CD4-positive, alpha-beta T cell treated with Interleukin-15 for 4 hours (primary cell): ENCODE data around the gene CAPN5.

ENCODE experiments used
- DNase-seq: peaks from one replicate; pipeline ENCODE4 v3.0.0-alpha.2; 2020; ENCODE audit warnings: low spot score

The CAPN5 gene

DNA sequence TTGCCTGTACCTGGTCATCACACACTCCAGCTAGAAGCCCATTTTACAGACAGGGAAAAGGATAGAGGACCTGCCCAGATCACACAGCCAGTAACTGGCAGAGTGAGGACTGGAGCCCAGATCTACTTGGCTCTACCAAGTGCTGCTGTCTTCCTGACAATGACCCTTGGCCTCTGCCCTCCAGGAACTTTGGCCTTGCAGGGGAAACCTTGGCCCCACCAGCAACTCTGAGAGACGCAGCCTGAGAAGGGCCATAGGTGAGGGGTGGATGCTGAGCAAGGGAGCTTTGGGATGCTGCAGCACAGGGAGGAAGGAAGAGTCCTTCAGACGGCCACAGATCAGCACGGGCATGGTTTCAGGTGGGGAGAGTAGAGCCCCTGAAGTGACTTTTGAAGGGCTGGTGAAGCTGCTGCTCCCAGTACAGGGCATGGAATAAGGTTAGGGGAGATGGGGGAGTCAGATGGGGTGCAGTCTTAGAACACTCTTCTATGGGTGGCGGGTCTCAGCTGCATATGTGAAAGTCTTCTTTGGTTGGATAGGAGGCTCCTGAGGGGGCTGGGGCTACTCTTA is 2.0 kb upstream of the CAPN5 start:
- no peak for DNase-seq

DNA sequence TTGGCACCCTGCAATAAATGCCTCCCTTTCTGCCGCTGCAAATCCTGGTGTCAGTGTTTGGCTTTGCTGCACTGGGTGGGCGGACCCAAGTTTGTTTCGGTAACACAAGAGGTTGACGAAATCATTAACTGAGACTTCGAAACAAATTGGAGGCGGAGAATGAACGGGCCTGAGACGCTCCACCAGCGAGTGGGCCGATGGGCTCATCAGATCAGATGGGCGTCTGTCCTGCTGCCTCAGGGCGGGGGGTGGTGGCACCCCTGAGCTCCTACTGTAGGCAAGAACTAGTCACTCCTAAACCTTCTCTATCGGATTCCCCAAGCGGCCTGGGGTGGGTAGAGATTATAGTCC is 918 bp upstream of the CAPN5 start:
- DNase-seq: no peak

DNA sequence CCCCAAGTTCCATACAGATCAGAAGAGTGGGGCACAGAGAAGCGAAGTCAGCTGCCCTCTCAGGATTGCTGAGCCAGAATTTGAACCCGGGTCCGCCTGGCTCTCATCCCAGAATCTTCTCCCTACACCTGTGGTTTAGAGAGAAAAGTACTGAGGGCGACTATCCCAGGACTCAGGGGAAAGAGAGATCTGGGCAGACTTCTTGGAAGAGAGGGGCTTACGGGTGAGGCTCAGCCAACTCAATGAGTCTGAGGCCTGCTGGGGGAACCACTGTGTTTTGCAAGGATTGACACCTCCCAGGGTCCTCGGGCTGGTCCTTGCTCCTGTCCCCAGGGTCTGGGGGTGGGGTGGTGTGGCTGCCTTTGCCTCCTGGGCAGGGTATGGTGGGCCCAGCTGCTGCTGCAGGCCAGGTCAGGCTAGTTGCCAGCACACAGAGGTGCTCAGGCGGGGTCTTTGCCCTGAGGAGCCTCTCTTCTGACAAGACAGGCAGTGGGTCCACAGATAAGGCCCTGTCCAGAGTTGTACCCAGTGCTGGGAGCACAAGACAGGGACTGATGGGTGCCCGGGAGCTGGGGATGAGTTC is 1.2 kb downstream of the CAPN5 start:
- no peak for DNase-seq

DNA sequence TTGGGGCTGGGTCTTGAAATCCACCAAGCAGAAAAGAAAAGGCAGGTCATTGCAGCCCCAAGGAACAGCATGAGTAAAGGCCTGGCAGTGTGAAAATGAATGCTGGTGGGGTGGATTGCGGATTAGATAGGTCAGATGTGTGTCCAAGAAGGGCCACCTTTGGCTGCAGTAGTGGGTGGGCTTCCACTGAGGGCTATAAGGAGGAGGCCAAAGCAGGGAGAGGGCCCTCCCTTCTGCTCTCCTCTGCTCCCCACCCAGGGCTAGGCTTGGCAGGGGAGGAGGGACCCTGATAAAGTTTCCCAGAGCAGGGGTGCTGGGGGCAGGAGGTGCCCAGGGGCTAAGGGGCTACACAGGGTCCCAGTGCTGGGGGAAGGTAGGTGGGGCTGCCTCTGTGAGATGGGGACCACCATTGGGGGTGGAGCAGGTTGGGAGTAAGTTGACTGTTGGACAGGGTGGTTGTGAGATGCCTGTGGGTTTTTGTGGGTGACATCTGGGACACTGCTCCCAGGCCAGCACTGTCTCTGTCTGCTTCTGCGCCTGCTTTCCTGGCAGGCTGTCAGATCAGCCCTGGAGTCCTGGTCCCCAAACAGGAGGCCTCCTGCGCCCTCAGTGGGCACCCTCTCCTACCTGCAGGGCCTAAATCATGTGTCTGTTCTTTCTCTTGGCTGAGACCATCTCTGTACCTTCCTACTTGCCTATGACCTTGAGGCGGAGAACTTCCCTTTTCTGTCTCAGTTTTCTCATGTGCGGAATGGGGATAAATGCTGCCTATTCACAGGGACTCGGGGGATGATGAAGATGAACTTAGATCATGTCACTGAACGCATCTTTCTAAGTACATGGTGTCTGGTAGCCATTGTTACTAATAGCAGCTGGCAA is 1.9 kb downstream of the CAPN5 start:
- no peak for DNase-seq

- DNase-seq: no peak
Observed at GRCh38 chr11:77069336-77069968, 2.7 kb downstream of the CAPN5 start.

GRCh38 chr11:77069969-77070582 is 3.3 kb downstream of the CAPN5 start:
- no peak for DNase-seq

- DNase-seq: no peak
Observed at GRCh38 chr11:77071077-77071476, 4.3 kb downstream of the CAPN5 start.

- DNase-seq: no peak
Observed at GRCh38 chr11:77071671-77072605, 5.2 kb downstream of the CAPN5 start.

- DNase-seq: no peak
Observed at GRCh38 chr11:77072851-77073327, 6.1 kb downstream of the CAPN5 start.

- DNase-seq: no peak
Observed at GRCh38 chr11:77073328-77074001, 6.7 kb downstream of the CAPN5 start.

GRCh38 chr11:77074205-77074604 is 7.4 kb downstream of the CAPN5 start:
- DNase-seq: no peak

- DNase-seq: no peak
Observed at GRCh38 chr11:77074626-77075221, 8.0 kb downstream of the CAPN5 start.

DNA sequence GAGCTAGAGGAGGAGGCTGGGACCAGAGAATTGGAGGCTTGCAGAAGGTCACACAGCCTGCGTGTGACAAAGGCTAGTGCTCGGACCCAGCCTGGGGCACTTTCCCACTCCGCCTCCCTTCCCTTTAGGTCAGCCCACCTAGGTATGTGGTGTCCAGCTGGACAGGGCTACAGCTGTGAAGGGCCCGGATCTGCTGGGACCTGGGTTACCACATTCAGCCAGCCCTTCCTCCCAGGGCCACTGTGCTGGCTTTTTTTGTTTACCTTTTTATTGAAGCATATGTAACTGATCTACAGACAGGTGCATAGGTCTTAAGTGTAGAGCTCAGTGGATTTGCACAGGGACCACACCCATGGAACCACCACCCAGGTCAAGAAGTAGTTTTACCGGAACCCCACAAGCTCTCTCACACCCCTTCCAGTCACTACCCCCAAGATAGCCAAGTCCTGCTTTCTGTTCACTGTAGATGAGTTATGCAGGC is 8.7 kb downstream of the CAPN5 start:
- DNase-seq: no peak

DNA sequence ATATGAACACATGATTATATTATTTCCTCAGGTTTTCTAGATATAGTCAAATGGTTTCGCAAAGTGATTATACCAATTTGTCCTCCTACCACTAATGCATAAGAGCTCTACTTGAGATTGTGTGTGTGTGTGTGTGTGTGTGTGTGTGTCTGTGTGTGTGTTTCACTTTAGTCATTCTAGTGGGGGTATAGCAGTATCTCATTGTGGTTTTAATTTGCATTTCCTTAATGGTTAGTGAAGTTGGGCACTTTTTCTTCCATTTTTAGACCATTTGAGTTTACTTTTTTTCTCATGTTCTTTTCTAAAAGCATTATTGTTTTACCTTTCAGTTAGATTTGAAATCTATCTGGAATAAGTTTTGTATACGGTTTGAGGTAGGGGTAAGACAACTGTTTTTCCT is 12.9 kb downstream of the CAPN5 start:
- no peak for DNase-seq

DNA sequence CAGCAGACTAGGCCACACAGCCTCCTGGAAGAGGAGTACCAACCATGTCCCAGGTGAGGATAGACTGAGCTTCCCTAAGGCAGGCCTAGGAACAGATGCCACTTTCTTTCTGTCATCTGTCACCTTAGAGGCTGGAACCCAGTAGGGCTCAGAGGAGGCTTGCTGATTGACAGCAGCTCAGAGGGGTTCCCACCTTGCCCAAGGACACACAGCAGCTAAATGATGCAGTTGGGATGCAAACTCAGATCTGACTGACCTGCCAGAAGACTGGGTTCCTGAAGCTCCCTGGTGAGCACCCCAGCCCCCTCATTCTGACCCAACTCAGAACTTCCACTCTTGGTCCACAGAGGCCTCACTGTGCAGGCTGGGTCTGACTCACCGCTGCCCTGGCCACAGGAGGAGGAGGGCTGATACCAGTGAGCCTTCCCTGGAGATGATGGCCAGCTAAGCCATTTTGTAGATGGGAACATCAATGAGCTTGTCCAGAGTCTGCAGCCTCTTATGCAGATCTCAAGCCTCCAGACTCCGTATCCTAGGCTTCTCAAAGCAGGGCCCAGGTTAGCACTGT is 14.0 kb downstream of the CAPN5 start:
- DNase-seq: no peak

DNA sequence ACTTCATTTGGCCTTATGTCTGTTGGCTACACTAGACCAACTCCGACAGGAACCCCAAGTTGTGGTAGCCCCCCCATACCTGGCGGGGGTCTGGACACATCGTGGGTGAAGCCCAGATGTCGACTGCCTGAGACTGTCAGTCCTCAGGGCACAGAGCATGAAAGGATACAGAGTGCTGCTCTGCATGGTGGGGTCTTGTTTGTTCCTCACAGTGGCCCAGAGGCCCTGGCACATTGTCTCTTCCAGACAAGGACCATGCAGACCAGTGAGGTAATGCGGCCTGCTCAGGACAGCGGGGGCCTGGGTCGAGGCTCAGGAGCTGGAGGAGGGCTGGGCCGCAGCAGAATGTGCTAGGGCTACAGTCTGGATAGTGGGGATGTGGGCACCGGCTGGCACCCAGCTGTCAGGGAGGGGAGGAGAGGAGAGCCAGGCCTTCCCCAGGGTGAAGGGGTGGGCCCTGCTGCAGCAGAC is 14.6 kb downstream of the CAPN5 start:
- no peak for DNase-seq

DNA sequence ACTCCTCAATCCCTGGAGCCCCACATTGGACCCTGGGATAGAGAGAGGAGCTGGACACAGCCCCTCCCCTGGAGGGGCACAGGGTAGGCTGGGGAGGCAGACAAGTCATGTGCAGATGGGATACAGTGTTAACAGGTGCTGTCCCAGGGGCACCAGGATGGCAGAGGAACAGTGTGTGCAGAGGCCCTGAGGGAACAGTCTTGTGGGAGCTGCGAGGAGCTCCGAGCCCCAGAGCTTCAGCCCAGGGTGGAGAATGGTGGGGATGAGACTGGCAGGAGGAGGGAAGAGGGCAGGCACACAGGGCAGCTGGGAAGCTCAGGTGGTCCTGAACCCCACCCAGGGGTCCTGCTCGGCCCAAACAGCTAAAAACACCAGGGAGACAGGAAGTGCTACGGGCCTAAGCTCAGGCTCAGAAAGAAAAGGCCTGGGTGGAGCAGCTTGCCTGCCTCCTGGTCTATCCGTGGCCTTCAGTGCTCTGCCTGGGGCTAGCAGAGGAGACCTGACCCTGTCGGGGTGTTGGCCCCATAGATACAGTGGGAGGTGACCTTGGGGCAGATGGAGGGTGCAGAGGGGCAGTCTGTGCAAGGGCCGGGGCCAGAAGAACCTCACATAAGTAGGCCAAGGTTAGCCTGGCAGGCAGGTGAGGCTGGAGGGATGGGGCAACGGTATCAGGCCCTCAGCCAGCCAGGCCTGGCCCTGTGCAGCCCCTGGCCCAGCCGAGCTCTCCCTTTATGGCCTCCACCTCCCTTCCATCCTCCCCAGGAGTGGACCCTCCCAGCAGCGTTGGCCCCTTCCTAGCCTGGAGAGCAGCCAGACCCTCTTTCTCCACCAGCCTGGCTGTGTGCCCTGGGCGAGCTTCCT is 15.4 kb downstream of the CAPN5 start:
- DNase-seq: no peak

GRCh38 chr11:77082838-77083565 is 16.2 kb downstream of the CAPN5 start:
- peak; percentile 40 for DNase-seq
